Mesothelial cell of epicardium (in vitro differentiated cells): ENCODE data around the gene KLF8. TPM values are rescaled to one million over a fixed set of nuclear protein-coding genes. Genes with fewer than 3 reads are reported as not detected.

Experiments used
- DNase-seq, 2 experiments: peaks; one replicate each; pipeline ENCODE4 v3.0.0; 2021; ENCODE audit warnings: low spot score in 2 of 2; ENCODE audit not compliant: unreplicated experiment in 2 of 2
- H3K27ac Mint-ChIP-seq: 2 replicates; pipeline ENCODE4 v1.8.0; 2021; ENCODE audit warnings: mixed read lengths
- H3K27me3 Mint-ChIP-seq: 2 replicates; pipeline ENCODE4 v1.8.0; 2021; ENCODE audit warnings: low read depth, mixed read lengths
- H3K36me3 Mint-ChIP-seq: 2 replicates; pipeline ENCODE4 v1.8.0; 2021; ENCODE audit warnings: mixed read lengths
- H3K4me1 Mint-ChIP-seq: 2 replicates; pipeline ENCODE4 v1.8.0; 2021; ENCODE audit warnings: mixed read lengths
- H3K4me3 Mint-ChIP-seq: 2 replicates; pipeline ENCODE4 v1.8.0; 2021; ENCODE audit warnings: mild to moderate bottlenecking, moderate library complexity, mixed read lengths
- H3K9me3 Mint-ChIP-seq: 2 replicates; pipeline ENCODE4 v1.8.0; 2021; ENCODE audit warnings: mixed read lengths
- total RNA-seq: library from RNA; stranded (reverse); gene quantifications from 3 replicates; pipeline ENCODE4 v1.2.1, GENCODE V29; 2021
- TF ChIP-seq, protein P1 (sequence below): fragments of 200-600 bp; sonication (generic); IDR thresholded peaks from one replicate; pipeline ENCODE4 v1.5.0; 2021; ENCODE audit warnings: antibody characterized with exemption; ENCODE audit not compliant: unreplicated experiment

The KLF8 gene
- total RNA-seq, 1 donor from 2014 or later: 9.8 TPM

DNA sequence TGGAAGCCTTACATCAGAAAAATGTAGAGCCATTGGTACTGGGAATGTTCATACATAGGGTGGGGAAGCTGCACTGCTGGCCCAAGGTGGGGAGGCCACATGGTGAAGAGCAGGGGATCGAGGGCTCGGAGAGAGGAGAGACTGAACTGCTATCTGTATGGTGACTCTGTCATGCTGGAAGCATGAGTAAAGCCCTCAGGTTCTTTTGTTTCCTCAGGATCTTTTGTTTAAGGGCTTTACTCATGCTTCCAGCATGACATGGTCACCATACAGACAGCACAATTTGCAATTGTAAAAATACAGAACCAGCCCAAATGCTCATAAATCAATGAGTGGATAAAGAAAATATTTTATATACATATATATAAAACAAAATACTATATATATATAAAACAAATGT, 78.4 kb downstream of the KLF8 start:
- peaks cover 52% of the 10 kb centered on the region for H3K9me3 Mint-ChIP-seq
- no peaks in the 10 kb centered on the region for H3K27me3 Mint-ChIP-seq
- no peak overlapping the region for H3K4me3 Mint-ChIP-seq
- peaks cover 7% of the 10 kb centered on the region for H3K36me3 Mint-ChIP-seq
- no peaks in the 10 kb centered on the region for H3K4me1 Mint-ChIP-seq
- TF ChIP-seq, protein P1, sequence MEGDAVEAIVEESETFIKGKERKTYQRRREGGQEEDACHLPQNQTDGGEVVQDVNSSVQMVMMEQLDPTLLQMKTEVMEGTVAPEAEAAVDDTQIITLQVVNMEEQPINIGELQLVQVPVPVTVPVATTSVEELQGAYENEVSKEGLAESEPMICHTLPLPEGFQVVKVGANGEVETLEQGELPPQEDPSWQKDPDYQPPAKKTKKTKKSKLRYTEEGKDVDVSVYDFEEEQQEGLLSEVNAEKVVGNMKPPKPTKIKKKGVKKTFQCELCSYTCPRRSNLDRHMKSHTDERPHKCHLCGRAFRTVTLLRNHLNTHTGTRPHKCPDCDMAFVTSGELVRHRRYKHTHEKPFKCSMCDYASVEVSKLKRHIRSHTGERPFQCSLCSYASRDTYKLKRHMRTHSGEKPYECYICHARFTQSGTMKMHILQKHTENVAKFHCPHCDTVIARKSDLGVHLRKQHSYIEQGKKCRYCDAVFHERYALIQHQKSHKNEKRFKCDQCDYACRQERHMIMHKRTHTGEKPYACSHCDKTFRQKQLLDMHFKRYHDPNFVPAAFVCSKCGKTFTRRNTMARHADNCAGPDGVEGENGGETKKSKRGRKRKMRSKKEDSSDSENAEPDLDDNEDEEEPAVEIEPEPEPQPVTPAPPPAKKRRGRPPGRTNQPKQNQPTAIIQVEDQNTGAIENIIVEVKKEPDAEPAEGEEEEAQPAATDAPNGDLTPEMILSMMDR: no peak
- no peak for DNase-seq
- H3K27ac Mint-ChIP-seq: no peak overlapping the region

DNA sequence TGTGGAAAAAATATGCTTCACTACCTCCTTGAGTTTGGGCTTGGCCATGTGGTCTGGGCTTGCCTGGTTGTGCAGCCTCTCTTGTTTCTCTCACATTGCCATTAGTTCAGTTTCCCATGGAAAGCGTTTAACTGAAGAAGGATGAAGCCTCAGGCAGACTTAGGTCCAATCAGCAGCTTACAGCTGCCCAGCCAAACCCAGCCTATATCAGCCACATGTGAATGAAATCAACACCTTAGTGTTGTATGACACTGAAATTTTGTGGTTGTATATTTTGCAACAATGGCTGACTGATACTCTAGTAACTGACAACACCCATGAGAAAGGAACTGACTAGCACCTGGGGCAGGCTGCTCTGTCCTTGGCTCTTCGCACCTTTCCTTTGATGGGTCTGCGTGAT, 81.2 kb downstream of the KLF8 start:
- TF ChIP-seq, protein P1: no peak
- H3K27ac Mint-ChIP-seq: no peak overlapping the region
- no peaks in the 10 kb centered on the region for H3K4me1 Mint-ChIP-seq
- no peaks in the 10 kb centered on the region for H3K27me3 Mint-ChIP-seq
- no peak for DNase-seq
- peaks cover 57% of the 10 kb centered on the region for H3K9me3 Mint-ChIP-seq
- no peaks in the 10 kb centered on the region for H3K36me3 Mint-ChIP-seq
- no peak overlapping the region for H3K4me3 Mint-ChIP-seq

DNA sequence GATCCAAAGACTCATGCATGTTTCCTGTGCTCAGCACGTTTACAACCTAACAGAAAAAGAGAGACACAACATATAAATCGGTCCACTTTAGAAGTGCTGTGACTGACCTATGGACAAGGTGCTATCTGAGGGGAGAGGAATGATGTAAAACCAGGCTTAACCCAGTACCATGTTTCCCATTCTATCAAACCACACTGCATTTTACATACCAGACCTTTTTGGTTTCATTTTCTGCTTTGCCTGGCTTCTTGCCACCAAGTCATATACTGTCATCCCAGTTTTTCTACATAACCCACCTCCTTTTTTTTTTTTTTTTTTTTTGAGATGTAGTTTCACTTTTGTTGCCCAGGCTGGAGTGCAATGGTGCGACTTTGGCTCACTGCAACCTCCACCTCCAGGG, 82.2 kb downstream of the KLF8 start:
- no peaks in the 10 kb centered on the region for H3K4me1 Mint-ChIP-seq
- H3K27ac Mint-ChIP-seq: no peak overlapping the region
- no peak for DNase-seq
- no peak overlapping the region for H3K4me3 Mint-ChIP-seq
- TF ChIP-seq, protein P1: no peak
- H3K36me3 Mint-ChIP-seq: peaks cover under 1% of the 10 kb centered on the region
- peaks cover 51% of the 10 kb centered on the region for H3K9me3 Mint-ChIP-seq
- no peaks in the 10 kb centered on the region for H3K27me3 Mint-ChIP-seq

DNA sequence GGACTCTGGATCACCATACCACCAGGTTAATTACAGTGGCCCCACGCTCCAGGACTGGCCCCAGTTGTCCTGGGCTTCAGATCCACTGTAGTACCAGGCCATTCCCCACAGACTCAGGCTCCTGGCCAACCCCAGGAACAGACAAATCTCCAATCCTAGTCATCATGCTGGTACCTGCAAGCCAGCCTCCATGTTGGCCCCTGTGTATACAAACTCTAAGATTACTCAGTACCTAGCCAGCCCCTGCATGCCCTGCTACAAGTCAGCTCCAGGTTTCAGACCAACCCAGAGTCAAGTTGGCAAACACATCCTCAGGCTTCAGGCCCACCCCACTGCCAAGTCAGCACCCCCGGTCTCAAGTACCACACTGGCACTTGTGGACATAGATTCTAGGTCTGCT, 85.9 kb downstream of the KLF8 start:
- Mint-ChIP-seq H3K9me3 (peaks cover 56% of the 10 kb centered on the region), H3K4me1 (no peaks in the 10 kb centered on the region), H3K4me3 (no peak overlapping the region), H3K27me3 (no peaks in the 10 kb centered on the region), H3K27ac (no peak overlapping the region), H3K36me3 (peaks cover 2% of the 10 kb centered on the region)
- no peak for DNase-seq
- TF ChIP-seq, protein P1: no peak

DNA sequence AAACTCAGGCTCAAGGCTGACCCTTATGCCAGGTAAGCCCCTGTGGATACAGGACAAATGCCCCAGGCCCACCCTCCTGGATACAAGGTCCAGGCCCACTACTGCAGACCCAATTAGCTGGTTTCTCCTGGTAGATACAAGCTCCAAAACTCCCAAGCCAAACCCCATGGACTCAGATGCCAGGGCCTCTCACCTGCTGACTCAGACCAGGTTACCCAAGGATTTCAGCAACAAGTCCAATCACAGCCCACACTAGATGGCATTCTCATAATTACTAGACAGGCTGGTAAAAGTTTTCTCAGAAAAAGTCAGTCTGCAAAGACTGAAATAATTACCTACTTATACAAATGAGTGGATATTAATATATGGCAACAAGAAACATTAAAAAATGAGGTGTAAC, 87.0 kb downstream of the KLF8 start:
- no peak overlapping the region for H3K27ac Mint-ChIP-seq
- peaks cover 58% of the 10 kb centered on the region for H3K9me3 Mint-ChIP-seq
- no peak for DNase-seq
- H3K36me3 Mint-ChIP-seq: peaks cover 2% of the 10 kb centered on the region
- no peak overlapping the region for H3K4me3 Mint-ChIP-seq
- no peaks in the 10 kb centered on the region for H3K27me3 Mint-ChIP-seq
- TF ChIP-seq, protein P1: no peak
- H3K4me1 Mint-ChIP-seq: no peaks in the 10 kb centered on the region
